Stimulated activated CD8-positive, alpha-beta memory T cell treated with anti-CD3 and anti-CD28 coated beads, Interleukin-2, amount 100 ng/mL, for 1 hour (primary cell): ENCODE results near the gene CHN2.

Experiments used
- DNase-seq, 2 donors: peaks; one replicate each; pipeline ENCODE4 v3.0.0-alpha.2; 2020; ENCODE audit warnings: low read depth in 2 of 2

The CHN2 gene

DNA sequence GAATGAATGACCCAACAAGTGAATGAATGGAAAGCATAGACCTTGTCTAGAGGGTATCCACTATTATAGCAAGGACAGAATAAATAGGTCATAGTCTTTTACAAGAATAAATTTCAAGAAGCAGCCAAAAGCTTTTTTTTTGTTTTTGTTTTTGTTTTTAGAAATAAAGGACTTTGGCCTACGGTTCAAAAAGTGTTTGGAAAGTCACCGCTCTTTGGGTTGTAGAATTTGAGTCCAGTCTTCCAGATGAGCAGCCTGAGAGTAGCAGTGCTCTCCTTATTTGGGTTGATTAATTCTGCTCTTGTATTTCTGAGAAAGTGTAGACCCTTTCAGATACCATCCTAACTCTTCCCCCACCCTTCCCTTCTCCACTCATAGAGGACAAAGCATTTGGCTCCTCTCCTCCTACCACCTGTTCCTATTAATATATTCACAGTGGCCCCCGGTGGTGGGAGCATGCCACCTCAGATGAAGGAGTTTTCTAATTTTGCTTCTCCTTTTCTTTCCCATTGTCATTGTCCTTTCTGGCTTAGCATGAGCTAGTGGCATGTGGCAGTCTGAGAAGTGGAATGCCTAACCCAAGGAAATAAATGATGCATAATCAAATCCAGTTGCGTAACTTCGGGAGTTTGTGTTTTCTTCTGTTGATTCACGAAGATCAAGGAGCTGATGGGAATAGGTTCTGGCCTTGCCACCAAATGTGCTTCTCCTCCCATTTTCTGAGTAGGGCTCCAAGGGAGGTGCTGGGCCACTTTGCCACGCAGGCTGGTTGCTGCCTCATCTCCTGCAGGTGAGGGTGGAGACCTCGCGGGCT lies 114.7 kb downstream of the CHN2 start:
- no peak for DNase-seq

- DNase-seq = no peak
These were observed 116.0 kb downstream of the CHN2 start for GRCh38 chr7:29310625-29311024.

- no peak for DNase-seq
These were observed 116.7 kb downstream of the CHN2 start for GRCh38 chr7:29311314-29311713.

GRCh38 chr7:29314148-29314547 lies 119.6 kb downstream of the CHN2 start:
- DNase-seq = no peak

- no peak for DNase-seq
These were observed 120.7 kb downstream of the CHN2 start for GRCh38 chr7:29315122-29315891.

- DNase-seq = no peak
These were observed 121.3 kb downstream of the CHN2 start for GRCh38 chr7:29315892-29316270.

GRCh38 chr7:29316926-29317325 lies 122.4 kb downstream of the CHN2 start:
- DNase-seq = no peak

DNA sequence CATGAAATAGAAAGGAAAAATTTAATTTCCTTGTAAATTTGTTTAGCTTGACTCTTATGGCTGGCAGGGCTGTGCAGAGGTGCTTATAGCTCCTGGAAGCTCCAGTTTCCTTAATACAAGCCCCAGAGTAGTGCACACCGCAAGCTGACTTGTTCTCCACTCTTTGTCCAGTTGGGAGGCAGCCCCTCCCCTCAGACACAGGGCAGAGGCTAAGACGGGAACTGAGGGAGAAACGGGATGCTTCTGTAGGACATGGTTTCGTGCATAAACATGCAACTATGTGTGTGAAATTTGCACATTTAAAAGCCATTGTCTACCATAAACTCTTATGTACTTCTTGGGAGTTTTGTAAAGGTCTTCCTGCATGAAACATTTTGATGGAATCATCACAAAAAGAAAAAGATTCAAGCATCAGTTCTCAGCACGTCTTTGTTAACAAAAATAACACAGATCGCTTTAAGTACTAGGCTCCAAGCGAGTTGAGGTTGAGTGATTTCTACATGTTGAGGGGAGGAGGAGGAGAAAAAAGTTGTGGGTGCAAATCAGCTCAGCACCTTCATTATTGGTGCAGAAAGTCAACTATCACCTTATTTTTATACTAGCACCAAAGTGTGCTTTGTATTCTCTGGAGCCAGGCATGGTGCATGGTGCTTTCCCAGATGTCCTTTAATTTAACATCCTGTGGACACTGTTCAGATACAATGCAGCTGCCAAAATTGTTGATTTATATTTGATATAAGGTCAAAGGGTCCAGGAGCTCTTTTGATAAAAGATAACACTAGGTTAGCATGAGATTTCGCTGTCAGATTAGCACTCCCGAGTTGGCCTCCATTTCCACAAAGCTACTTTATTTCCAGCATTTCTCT lies 124.5 kb downstream of the CHN2 start:
- DNase-seq = no peak

- no peak for DNase-seq
These were observed 125.3 kb downstream of the CHN2 start for GRCh38 chr7:29319719-29320521.

DNA sequence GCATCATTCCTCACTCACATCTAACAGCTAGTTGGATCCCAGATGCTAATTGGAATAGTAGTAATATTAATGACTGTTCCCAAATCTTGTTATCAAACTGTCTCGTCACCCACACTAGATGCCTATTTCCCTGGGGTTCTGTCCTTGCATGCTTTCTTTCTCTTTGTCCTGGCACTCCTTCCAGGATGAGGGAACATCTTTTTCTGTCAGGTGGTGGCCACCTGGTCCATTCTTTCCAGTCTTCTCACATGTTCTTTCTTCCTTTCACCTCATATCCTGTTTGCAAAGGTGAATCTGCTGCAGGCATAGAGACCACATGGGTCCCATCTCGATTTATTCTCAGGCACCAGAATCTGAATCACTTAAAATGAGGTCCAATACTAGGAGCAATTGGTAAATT lies 126.0 kb downstream of the CHN2 start:
- no peak for DNase-seq

GRCh38 chr7:29322023-29322712 lies 127.6 kb downstream of the CHN2 start:
- DNase-seq = no peak

DNA sequence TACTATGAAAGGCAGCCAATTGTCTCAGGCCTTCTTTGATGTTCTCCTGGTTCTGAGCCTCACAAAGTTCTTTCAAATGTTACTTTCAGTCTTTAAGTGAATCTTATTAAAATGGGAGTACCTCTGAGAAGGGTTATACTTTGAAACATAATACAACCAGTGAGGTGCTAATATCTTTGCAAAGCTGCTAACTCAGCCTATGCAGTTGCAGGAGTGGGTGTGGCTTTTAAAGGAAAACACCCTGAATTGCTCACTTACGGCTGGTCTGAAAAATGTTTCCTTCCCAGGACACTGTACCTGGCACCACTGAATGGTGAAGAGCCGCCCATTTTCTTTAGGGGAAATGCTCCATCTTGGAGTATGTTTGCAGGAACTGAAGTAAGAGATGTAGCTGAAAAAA lies 130.9 kb downstream of the CHN2 start:
- no peak for DNase-seq

DNA sequence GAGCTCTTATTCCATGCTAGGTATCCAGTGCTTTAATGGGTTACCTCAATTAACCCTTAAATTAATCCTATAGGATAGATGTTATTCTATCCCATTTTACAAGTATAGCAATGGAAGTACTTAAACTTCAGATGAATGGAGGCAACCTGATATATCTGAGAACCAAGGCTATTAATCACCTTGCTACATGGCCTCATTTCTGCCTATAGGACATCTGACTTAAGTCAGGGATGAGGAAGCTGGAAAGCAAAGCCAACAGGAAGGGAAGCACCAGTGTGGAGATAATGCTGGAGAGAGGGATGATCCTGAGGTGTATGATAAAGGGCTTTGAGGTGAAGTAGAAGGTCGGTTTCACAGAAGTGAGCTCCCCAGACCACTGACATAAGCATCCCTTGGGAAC lies 132.3 kb downstream of the CHN2 start:
- no peak for DNase-seq

DNA sequence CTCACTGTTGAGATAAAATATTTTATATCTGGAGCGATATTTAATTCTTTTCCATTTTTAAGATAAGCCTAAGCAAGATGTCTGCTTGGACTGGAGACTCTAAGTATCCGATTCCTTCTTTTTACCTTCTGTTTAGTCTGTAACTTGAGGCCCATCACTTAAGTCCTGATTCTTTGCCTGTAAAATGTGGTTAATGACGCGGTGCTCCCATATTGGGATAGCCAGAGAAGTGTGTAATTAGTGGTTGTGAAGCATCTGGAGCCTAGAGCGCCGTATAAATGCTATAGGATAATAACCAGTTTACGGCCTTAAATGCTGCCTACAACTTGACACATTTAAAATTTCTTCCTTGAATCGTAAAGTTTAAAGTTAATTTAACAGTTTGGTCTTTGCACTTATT lies 132.9 kb downstream of the CHN2 start:
- no peak for DNase-seq

DNA sequence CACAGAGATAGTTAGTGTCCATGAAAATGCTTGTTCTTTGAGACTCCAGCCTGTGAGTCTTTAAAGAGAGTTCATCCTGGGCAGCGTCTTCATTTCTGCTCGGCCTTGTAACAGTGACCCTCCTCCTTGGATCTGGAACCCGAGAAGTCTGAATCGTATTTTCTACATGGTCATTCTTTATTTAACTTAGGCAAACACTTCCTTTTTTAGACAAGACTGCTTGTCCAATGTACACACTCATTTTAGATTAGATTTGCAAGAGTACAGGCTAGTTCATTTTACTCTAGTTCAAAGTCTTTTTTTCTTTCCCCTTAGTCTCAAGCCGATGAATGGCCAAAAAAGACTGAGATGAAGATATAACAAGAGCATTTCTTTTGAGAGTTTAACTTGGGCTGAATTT lies 133.5 kb downstream of the CHN2 start:
- DNase-seq = no peak

GRCh38 chr7:29328811-29329210 lies 134.2 kb downstream of the CHN2 start:
- no peak for DNase-seq

DNA sequence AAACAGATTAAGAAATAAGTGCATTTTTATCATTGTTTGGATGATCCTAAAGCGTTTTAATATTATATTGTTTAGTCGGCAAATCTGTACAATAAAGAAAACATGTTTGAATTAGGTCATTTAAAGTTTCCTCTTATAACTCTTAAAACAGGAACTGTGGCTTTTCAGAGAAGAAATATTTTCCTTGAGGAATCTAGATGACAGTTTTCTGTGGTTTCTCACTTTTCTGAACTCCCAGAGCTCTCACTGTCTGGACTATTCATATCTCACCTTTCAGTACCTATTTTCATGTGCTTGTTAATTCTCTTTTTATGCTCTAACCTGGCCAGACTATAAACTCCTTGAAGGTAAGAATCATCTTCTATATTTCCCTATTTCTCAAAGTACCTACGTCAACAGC lies 135.1 kb downstream of the CHN2 start:
- DNase-seq = no peak

DNA sequence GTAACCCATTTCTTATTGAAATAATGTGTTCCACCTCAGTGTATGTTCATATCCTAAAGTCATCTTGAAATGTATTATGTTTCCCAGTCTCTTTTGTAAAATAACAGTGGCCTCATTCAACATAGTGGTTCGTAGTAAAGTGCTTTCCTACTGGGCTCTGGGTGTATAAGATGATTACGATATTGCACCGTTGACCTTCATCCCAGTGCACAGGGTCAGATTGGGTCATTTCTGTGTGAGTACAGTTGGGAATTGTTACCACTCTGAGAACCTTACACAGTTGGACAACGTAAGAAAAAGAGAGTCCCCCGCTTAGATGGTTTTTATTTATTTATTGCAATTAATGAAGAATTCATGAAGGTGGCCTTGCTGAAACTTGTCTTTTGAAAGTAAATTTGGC lies 135.6 kb downstream of the CHN2 start:
- DNase-seq = no peak

DNA sequence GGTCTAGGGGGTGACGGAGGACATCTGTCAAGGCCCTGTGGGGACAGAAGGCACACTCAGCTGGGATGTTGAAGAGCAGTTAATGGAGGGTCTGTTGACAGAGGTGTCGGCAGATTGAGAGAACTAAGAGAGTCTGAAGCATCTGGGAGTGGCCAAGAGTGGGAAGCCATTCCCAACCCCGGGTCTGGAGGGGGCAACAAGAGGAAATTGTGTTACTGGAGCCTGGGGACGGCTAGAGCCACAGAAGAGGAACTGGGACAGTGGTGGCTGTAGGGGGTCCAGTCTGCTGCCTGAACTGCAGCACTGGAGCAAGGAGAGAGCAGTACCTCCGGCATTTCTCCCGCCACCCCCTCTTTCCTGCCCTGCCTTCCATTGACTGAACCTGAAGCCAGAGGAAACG lies 136.6 kb downstream of the CHN2 start:
- no peak for DNase-seq

DNA sequence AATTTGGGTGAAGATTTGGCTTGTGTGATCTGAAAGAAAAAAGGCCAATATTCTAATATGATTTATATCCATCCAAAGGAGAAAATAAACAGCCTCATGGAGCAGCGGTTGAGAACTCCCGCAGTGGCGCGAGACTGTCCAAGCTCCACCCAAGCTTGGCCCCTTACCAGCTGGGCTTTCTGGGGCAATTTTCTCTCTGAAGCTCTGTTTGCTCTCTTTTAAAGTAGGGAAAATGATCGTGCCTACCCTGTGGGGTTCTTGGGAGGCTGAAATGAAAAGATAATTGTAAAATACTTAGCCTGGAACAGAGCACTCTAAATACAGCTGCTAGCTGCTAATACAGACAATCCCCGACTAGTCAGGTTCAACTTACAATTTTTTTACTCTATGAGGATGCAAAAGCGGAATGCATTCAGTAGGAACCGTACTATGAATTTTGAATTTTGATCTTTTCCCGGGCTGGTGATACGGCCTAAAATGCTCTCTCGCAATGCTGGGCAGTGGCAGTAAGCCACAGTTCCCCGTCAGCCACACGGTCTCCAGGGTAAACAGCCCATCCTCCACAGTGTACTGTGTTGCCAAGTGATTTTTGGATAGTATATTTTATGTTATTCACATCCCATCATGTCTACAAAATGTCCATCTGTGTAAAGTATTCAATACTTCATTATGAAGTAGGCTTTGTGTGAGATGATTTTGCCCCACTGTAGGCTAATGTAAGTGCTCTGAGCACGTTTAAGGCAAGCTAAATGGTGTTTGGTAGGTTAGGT lies 137.7 kb downstream of the CHN2 start:
- no peak for DNase-seq
